ENCODE results near the gene LRIG2.

DNA sequence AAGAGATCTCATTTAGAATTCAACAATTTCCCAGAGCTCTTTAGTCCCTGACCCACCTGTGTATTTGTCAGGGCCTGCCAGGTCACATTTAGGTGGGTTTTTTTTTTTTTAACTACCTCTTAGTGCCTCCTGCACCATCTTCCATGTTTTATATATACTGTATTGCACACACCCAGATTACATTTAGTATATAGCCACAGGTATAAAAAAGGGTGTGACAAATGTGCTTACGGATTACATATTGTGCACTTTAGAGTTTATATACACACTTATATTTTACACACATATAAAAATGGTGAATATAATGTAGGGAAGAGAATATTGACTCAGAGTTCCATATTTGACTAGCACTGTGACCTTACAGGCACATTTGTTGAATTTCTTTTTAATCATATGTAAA lies 17.4 kb upstream of the LRIG2 start:
- TF ChIP-seq POLR2A (IDR thresholded peaks at IDR 0.05; ENCODE audit: borderline replicate concordance, extremely low read depth, insufficient read depth, insufficient read length), result no peak
- TF ChIP-seq, protein P1, sequence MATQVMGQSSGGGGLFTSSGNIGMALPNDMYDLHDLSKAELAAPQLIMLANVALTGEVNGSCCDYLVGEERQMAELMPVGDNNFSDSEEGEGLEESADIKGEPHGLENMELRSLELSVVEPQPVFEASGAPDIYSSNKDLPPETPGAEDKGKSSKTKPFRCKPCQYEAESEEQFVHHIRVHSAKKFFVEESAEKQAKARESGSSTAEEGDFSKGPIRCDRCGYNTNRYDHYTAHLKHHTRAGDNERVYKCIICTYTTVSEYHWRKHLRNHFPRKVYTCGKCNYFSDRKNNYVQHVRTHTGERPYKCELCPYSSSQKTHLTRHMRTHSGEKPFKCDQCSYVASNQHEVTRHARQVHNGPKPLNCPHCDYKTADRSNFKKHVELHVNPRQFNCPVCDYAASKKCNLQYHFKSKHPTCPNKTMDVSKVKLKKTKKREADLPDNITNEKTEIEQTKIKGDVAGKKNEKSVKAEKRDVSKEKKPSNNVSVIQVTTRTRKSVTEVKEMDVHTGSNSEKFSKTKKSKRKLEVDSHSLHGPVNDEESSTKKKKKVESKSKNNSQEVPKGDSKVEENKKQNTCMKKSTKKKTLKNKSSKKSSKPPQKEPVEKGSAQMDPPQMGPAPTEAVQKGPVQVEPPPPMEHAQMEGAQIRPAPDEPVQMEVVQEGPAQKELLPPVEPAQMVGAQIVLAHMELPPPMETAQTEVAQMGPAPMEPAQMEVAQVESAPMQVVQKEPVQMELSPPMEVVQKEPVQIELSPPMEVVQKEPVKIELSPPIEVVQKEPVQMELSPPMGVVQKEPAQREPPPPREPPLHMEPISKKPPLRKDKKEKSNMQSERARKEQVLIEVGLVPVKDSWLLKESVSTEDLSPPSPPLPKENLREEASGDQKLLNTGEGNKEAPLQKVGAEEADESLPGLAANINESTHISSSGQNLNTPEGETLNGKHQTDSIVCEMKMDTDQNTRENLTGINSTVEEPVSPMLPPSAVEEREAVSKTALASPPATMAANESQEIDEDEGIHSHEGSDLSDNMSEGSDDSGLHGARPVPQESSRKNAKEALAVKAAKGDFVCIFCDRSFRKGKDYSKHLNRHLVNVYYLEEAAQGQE (IDR thresholded peaks at IDR 0.05; ENCODE audit: low read depth), result no peak
- no peak for TF ChIP-seq EGR1 (IDR thresholded peaks at IDR 0.05; ENCODE audit: low read depth)
- TF ChIP-seq, protein P2, sequence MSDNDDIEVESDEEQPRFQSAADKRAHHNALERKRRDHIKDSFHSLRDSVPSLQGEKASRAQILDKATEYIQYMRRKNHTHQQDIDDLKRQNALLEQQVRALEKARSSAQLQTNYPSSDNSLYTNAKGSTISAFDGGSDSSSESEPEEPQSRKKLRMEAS (IDR thresholded peaks at IDR 0.05), result no peak
- TF ChIP-seq, protein P3, sequence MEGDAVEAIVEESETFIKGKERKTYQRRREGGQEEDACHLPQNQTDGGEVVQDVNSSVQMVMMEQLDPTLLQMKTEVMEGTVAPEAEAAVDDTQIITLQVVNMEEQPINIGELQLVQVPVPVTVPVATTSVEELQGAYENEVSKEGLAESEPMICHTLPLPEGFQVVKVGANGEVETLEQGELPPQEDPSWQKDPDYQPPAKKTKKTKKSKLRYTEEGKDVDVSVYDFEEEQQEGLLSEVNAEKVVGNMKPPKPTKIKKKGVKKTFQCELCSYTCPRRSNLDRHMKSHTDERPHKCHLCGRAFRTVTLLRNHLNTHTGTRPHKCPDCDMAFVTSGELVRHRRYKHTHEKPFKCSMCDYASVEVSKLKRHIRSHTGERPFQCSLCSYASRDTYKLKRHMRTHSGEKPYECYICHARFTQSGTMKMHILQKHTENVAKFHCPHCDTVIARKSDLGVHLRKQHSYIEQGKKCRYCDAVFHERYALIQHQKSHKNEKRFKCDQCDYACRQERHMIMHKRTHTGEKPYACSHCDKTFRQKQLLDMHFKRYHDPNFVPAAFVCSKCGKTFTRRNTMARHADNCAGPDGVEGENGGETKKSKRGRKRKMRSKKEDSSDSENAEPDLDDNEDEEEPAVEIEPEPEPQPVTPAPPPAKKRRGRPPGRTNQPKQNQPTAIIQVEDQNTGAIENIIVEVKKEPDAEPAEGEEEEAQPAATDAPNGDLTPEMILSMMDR (IDR thresholded peaks at IDR 0.05 in 2 of 3, conservative IDR thresholded peaks at IDR 0.05 in 1 of 3; ENCODE audit: borderline replicate concordance in 1 of 3, insufficient read depth in 1 of 3, low read depth in 2 of 3, low read length in 2 of 3), result no peak
- TF ChIP-seq EZH2 (IDR thresholded peaks at IDR 0.05), result no peak
- TF ChIP-seq, protein P4, sequence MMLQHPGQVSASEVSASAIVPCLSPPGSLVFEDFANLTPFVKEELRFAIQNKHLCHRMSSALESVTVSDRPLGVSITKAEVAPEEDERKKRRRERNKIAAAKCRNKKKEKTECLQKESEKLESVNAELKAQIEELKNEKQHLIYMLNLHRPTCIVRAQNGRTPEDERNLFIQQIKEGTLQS (IDR thresholded peaks at IDR 0.05), result no peak
- TF ChIP-seq JUND (IDR thresholded peaks at IDR 0.05), result no peak
- no peak for TF ChIP-seq EZH2phosphoT487 (IDR thresholded peaks at IDR 0.05; ENCODE audit: borderline replicate concordance)
